LNCaP clone FGC (cell line): ENCODE results near the gene LILRB5.
"Not testable (repeated sequence)": the region's sequence is repeated elsewhere in the genome, so short reads cannot be mapped to it uniquely, and the experiment has no call there.

Experiments used
- DNase-seq: peaks from one replicate; pipeline ENCODE4 v3.0.0-alpha.2; 2011; ENCODE audit warnings: low read depth
- H3K4me3 ChIP-seq: 2 replicates; pipeline ENCODE4 v1.5.1; 2011; ENCODE audit warnings: mild to moderate bottlenecking, low read depth, low read length, control low read depth
- CTCF ChIP-seq: IDR thresholded peaks from 2 replicates; pipeline ENCODE4 v1.5.1; 2012; ENCODE audit warnings: mild to moderate bottlenecking; ENCODE audit not compliant: control insufficient read depth, insufficient read depth; ENCODE audit errors: extremely low read depth

The LILRB5 gene

GRCh38 chr19:54245936-54246335 is 11.1 kb downstream of the LILRB5 start:
- no peak overlapping the region for H3K4me3 ChIP-seq
- no peak for TF ChIP-seq CTCF
- no peak for DNase-seq

GRCh38 chr19:54243809-54244208 is 13.3 kb downstream of the LILRB5 start:
- DNase-seq, H3K4me3 ChIP-seq: not testable (repeated sequence)

GRCh38 chr19:54242646-54243045 is 14.4 kb downstream of the LILRB5 start, which contains the start of gene LILRA6:
Gene LILRA6 (minus strand): TSS chr19:54242790.
- H3K4me3 ChIP-seq, DNase-seq: not testable (repeated sequence)

GRCh38 chr19:54242234-54242633 is 14.8 kb downstream of the LILRB5 start:
- not testable (repeated sequence) for DNase-seq, H3K4me3 ChIP-seq

GRCh38 chr19:54240372-54241336 is 16.4 kb downstream of the LILRB5 start:
- not testable (repeated sequence) for DNase-seq, H3K4me3 ChIP-seq

- DNase-seq, H3K4me3 ChIP-seq: not testable (repeated sequence)
Measured at GRCh38 chr19:54239491-54240371, 17.3 kb downstream of the LILRB5 start.

- DNase-seq, result no peak
- no peak for TF ChIP-seq CTCF
- H3K4me3 ChIP-seq, result no peak overlapping the region
Measured at GRCh38 chr19:54233941-54234340, 23.1 kb downstream of the LILRB5 start.

- no peak overlapping the region for H3K4me3 ChIP-seq
- peak; percentile 99 for TF ChIP-seq CTCF
- peak; percentile 59 for DNase-seq
Measured at GRCh38 chr19:54231077-54231931, 25.8 kb downstream of the LILRB5 start.

- H3K4me3 ChIP-seq, result no peak overlapping the region
- no peak for DNase-seq
- TF ChIP-seq CTCF, result no peak
Measured at GRCh38 chr19:54230031-54230430, 27.0 kb downstream of the LILRB5 start.
